ENCODE data around the gene UBXN11.
A peak's percentile ranks its signal among the peaks of the same experiment; 100 is the strongest.

UBXN11 gene

GRCh38 chr1:26306290-26307229 lies at the start of gene UBXN11:
Gene UBXN11, minus strand, starts transcription at chr1:26306636. Its CDS starts 3,753 bp downstream, at chr1:26302883.
- in situ Hi-C loops (cut with HindIII; ENCODE audit: low pct_ligation_motif_present, low pct_unique_long_range_greater_than_20kb, low sequenced_read_pairs), result no loop called here
- peak; percentile 95 for DNase-seq

GRCh38 chr1:26356106-26356505 lies 49.7 kb upstream of the UBXN11 start:
- no peak for DNase-seq
- in situ Hi-C loops (cut with HindIII; ENCODE audit: low pct_ligation_motif_present, low pct_unique_long_range_greater_than_20kb, low sequenced_read_pairs), result no loop called here

- in situ Hi-C loops (cut with HindIII; ENCODE audit: low pct_ligation_motif_present, low pct_unique_long_range_greater_than_20kb, low sequenced_read_pairs), result no loop called here
- no peak for DNase-seq
These were observed 48.5 kb upstream of the UBXN11 start for GRCh38 chr1:26354972-26355371.

- in situ Hi-C loops (cut with HindIII; ENCODE audit: low pct_ligation_motif_present, low pct_unique_long_range_greater_than_20kb, low sequenced_read_pairs), result no loop called here
- no peak for DNase-seq
These were observed 47.8 kb upstream of the UBXN11 start, which contains the start of gene CRYBG2 for GRCh38 chr1:26353976-26354820. Gene CRYBG2, minus strand, starts transcription at chr1:26354130. Its CDS starts 7,473 bp downstream, at chr1:26346657.

GRCh38 chr1:26353210-26353859 lies 46.9 kb upstream of the UBXN11 start:
- in situ Hi-C loops (cut with HindIII; ENCODE audit: low pct_ligation_motif_present, low pct_unique_long_range_greater_than_20kb, low sequenced_read_pairs), result no loop called here
- DNase-seq, result no peak

GRCh38 chr1:26352338-26352679 lies 45.9 kb upstream of the UBXN11 start:
- in situ Hi-C loops (cut with HindIII; ENCODE audit: low pct_ligation_motif_present, low pct_unique_long_range_greater_than_20kb, low sequenced_read_pairs), result no loop called here
- no peak for DNase-seq

GRCh38 chr1:26351590-26352337 lies 45.3 kb upstream of the UBXN11 start:
- peak; percentile 58 for DNase-seq
- in situ Hi-C loops (cut with HindIII; ENCODE audit: low pct_ligation_motif_present, low pct_unique_long_range_greater_than_20kb, low sequenced_read_pairs), result no loop called here

- peak; percentile 62 for DNase-seq
- in situ Hi-C loops (cut with HindIII; ENCODE audit: low pct_ligation_motif_present, low pct_unique_long_range_greater_than_20kb, low sequenced_read_pairs), result no loop called here
These were observed 44.5 kb upstream of the UBXN11 start for GRCh38 chr1:26350701-26351589.

- in situ Hi-C loops (cut with HindIII; ENCODE audit: low pct_ligation_motif_present, low pct_unique_long_range_greater_than_20kb, low sequenced_read_pairs), result no loop called here
- DNase-seq, result no peak
These were observed 43.9 kb upstream of the UBXN11 start for GRCh38 chr1:26350343-26350700.

GRCh38 chr1:26349877-26350244 lies 43.4 kb upstream of the UBXN11 start:
- no peak for DNase-seq
- in situ Hi-C loops (cut with HindIII; ENCODE audit: low pct_ligation_motif_present, low pct_unique_long_range_greater_than_20kb, low sequenced_read_pairs), result no loop called here

GRCh38 chr1:26349188-26349876 lies 42.9 kb upstream of the UBXN11 start:
- peak; percentile 87 for DNase-seq
- in situ Hi-C loops (cut with HindIII; ENCODE audit: low pct_ligation_motif_present, low pct_unique_long_range_greater_than_20kb, low sequenced_read_pairs), result no loop called here

- in situ Hi-C loops (cut with HindIII; ENCODE audit: low pct_ligation_motif_present, low pct_unique_long_range_greater_than_20kb, low sequenced_read_pairs), result no loop called here
- DNase-seq, result no peak
These were observed 40.0 kb upstream of the UBXN11 start for GRCh38 chr1:26346274-26347033.

GRCh38 chr1:26345718-26346117 lies 39.3 kb upstream of the UBXN11 start:
- in situ Hi-C loops (cut with HindIII; ENCODE audit: low pct_ligation_motif_present, low pct_unique_long_range_greater_than_20kb, low sequenced_read_pairs), result no loop called here
- DNase-seq, result no peak

GRCh38 chr1:26344147-26344920 lies 37.9 kb upstream of the UBXN11 start:
- in situ Hi-C loops (cut with HindIII; ENCODE audit: low pct_ligation_motif_present, low pct_unique_long_range_greater_than_20kb, low sequenced_read_pairs), result no loop called here
- DNase-seq, result no peak

GRCh38 chr1:26340047-26340481 lies 33.6 kb upstream of the UBXN11 start:
- in situ Hi-C loops (cut with HindIII; ENCODE audit: low pct_ligation_motif_present, low pct_unique_long_range_greater_than_20kb, low sequenced_read_pairs), result no loop called here
- no peak for DNase-seq

GRCh38 chr1:26338670-26339069 lies 32.2 kb upstream of the UBXN11 start:
- no peak for DNase-seq
- in situ Hi-C loops (cut with HindIII; ENCODE audit: low pct_ligation_motif_present, low pct_unique_long_range_greater_than_20kb, low sequenced_read_pairs), result no loop called here

All from ACHN (cell line).